GM12892 (cell line): ENCODE data around the gene CRYBG1.

Experiments used
- POLR2A ChIP-seq: IDR thresholded peaks from 2 replicates; pipeline ENCODE4 v1.6.1; 2011; ENCODE audit warnings: low read depth, low read length, control low read depth
- POLR2AphosphoS5 ChIP-seq: IDR thresholded peaks from 2 replicates; pipeline ENCODE4 v1.6.1; 2011; ENCODE audit warnings: low read depth, low read length, control low read depth

GRCh38 chr6:106619223-106619622 is 258.7 kb downstream of the CRYBG1 start:
- TF ChIP-seq POLR2A (no peak), POLR2AphosphoS5 (no peak)
